ENCODE measurements around the gene RYR2. TPM values are rescaled to one million over a fixed set of nuclear protein-coding genes. Genes with fewer than 3 reads are reported as not detected.

RYR2 gene
- total and polyA plus RNA-seq, 8 donors, result 0.25 to 33.5 (median 2.5) TPM

GRCh38 chr1:237570530-237570929 is 528.5 kb downstream of the RYR2 start:
- Histone ChIP-seq H3K27me3 (no peaks in the 10 kb centered on the region), H3K4me1 (no peaks in the 10 kb centered on the region), H3K9me3 (peaks cover 0 to 10% (median 2%) of the 10 kb centered on the region in 4 donors), H3K27ac (no peak overlapping the region), H3K36me3 (peaks cover 0 to 5% (median 0%) of the 10 kb centered on the region in 4 donors), H3K4me3 (no peak overlapping the region)
- intact Hi-C loops (cut with DNase I; ENCODE audit: low total_unique reads), result no loop called here
- no peak for DNase-seq
- TF ChIP-seq EP300 (IDR thresholded peaks at IDR 0.05) (no peak), POLR2AphosphoS5 (IDR thresholded peaks at IDR 0.05) (no peak), POLR2A (IDR thresholded peaks at IDR 0.05) (no peak)
- TF ChIP-seq, protein P1, sequence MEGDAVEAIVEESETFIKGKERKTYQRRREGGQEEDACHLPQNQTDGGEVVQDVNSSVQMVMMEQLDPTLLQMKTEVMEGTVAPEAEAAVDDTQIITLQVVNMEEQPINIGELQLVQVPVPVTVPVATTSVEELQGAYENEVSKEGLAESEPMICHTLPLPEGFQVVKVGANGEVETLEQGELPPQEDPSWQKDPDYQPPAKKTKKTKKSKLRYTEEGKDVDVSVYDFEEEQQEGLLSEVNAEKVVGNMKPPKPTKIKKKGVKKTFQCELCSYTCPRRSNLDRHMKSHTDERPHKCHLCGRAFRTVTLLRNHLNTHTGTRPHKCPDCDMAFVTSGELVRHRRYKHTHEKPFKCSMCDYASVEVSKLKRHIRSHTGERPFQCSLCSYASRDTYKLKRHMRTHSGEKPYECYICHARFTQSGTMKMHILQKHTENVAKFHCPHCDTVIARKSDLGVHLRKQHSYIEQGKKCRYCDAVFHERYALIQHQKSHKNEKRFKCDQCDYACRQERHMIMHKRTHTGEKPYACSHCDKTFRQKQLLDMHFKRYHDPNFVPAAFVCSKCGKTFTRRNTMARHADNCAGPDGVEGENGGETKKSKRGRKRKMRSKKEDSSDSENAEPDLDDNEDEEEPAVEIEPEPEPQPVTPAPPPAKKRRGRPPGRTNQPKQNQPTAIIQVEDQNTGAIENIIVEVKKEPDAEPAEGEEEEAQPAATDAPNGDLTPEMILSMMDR (IDR thresholded peaks at IDR 0.05), result no peak
- 87 to 93% (median 88%) methylated on average over 4 to 5 of the region's 5 CpGs for WGBS, 5 donors

DNA sequence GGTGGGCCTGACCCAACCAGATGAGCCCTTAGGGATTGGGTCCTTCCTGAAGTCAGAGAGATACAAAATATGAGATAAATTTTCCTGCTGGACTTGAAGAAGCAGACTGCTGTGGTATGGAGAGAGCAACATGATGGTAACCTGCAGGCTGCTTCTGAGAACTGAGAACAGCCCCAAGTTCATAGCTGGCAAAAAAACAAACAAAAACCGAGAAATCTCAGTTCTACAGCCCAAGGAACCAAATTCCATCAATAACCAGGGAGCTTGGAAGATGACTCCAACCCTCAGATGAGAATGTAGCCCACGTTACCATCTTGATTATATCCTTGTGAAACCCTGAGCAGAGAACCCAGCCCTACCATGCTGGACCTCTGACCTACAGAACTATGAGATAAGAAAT is 532.6 kb downstream of the RYR2 start:
- H3K4me3 ChIP-seq, result no peak overlapping the region
- peaks cover 0 to 31% (median 16%) of the 10 kb centered on the region in 4 donors for H3K9me3 ChIP-seq
- H3K27ac ChIP-seq, result no peak overlapping the region
- H3K27me3 ChIP-seq, result no peaks in the 10 kb centered on the region
- intact Hi-C loops (cut with DNase I; ENCODE audit: low total_unique reads), result no loop called here
- H3K4me1 ChIP-seq, result no peaks in the 10 kb centered on the region
- TF ChIP-seq POLR2A (IDR thresholded peaks at IDR 0.05) (no peak), EP300 (IDR thresholded peaks at IDR 0.05) (no peak), POLR2AphosphoS5 (IDR thresholded peaks at IDR 0.05) (no peak)
- TF ChIP-seq, protein P1 (IDR thresholded peaks at IDR 0.05), result no peak
- 31 to 49% (median 43%) methylated on average over 2 of the region's 2 CpGs for WGBS, 5 donors
- H3K36me3 ChIP-seq, result no peaks in the 10 kb centered on the region
- no peak for DNase-seq

DNA sequence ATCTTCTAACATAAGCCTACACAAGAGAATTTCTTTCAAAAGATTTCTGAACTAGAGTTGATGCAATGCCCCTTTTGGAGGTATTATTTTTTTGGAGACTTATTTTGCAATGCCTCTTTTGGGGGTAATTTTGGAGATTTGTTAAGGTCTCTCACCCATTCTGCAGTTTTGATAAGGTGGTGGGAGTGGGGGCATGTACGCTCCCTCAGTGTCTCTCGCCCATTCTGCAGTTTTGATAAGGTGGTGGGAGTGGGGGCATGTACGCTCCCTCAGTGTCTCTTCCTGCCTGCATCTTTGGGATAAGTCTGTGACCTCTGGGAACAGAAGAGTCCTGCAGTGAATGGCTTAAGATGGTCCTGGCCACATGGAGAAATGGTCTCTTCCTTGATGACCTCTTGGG is 536.6 kb downstream of the RYR2 start:
- Histone ChIP-seq H3K27me3 (no peaks in the 10 kb centered on the region), H3K27ac (no peak overlapping the region), H3K4me1 (no peaks in the 10 kb centered on the region), H3K4me3 (no peak overlapping the region), H3K36me3 (no peaks in the 10 kb centered on the region), H3K9me3 (peaks cover 0 to 42% (median 16%) of the 10 kb centered on the region in 4 donors)
- WGBS, 5 donors, result 81 to 98% (median 92%) methylated on average over 3 of the region's 3 CpGs
- TF ChIP-seq EP300 (IDR thresholded peaks at IDR 0.05), result no peak
- intact Hi-C loops (cut with DNase I; ENCODE audit: low total_unique reads), result no loop called here
- DNase-seq, result no peak

- 74 to 84% (median 80%) methylated on average over 2 of the region's 2 CpGs for WGBS, 5 donors
- no peak overlapping the region for H3K4me3 ChIP-seq
- peaks cover 0 to 30% (median 13%) of the 10 kb centered on the region in 4 donors for H3K9me3 ChIP-seq
- H3K4me1 ChIP-seq, result no peaks in the 10 kb centered on the region
- intact Hi-C loops (cut with DNase I; ENCODE audit: low total_unique reads), result no loop called here
- no peaks in the 10 kb centered on the region for H3K27me3 ChIP-seq
- H3K36me3 ChIP-seq, result no peaks in the 10 kb centered on the region
- no peak overlapping the region for H3K27ac ChIP-seq
- TF ChIP-seq EP300 (IDR thresholded peaks at IDR 0.05) (no peak), POLR2A (IDR thresholded peaks at IDR 0.05) (no peak)
- DNase-seq, result no peak
These were observed 538.7 kb downstream of the RYR2 start for GRCh38 chr1:237580726-237581125.

DNA sequence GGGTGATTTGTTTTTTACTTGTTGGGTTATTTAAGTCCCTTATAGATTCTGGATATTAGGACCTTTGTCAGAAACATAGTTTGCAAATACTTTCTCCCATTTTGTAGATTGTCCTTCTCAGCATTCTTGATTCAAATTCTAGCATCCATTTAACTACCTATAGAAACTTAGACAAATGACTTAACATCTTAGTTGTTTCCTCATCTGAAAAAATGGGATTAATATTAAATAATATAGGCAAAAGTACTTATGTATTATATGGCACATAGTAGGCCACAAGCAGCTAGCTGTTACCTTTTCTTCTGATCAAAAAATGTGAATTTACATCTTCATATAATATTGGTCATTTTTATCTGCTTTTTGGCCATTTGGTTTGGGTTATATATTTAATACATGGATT is 541.3 kb downstream of the RYR2 start:
- no peaks in the 10 kb centered on the region for H3K36me3 ChIP-seq
- no peak overlapping the region for H3K4me3 ChIP-seq
- no peaks in the 10 kb centered on the region for H3K27me3 ChIP-seq
- TF ChIP-seq POLR2AphosphoS5 (IDR thresholded peaks at IDR 0.05), result no peak
- TF ChIP-seq POLR2A (IDR thresholded peaks at IDR 0.05), result no peak
- TF ChIP-seq EP300 (IDR thresholded peaks at IDR 0.05), result no peak
- TF ChIP-seq, protein P1 (IDR thresholded peaks at IDR 0.05), result no peak
- peaks cover 0 to 18% (median 8%) of the 10 kb centered on the region in 4 donors for H3K9me3 ChIP-seq
- DNase-seq, result no peak
- intact Hi-C loops (cut with DNase I; ENCODE audit: low total_unique reads), result no loop called here
- H3K4me1 ChIP-seq, result no peaks in the 10 kb centered on the region
- H3K27ac ChIP-seq, result no peak overlapping the region
